Endometrium (tissue), 2 donors: ENCODE results near the gene SH3BP4.

ENCODE experiments used
- FAIRE-seq: peaks from 2 replicates; lab custom pipeline; 2012; peaks lifted over from hg19 to GRCh38; lab: Jason Lieb, UNC
- donor health status: control.
- donor health status: control.

The SH3BP4 gene

GRCh38 chr2:235024191-235024860, 72.5 kb downstream of the SH3BP4 start:
- no peak for FAIRE-seq

GRCh38 chr2:235024931-235025773, 73.3 kb downstream of the SH3BP4 start:
- no peak for FAIRE-seq

GRCh38 chr2:235025800-235026536, 74.2 kb downstream of the SH3BP4 start:
- no peak for FAIRE-seq

DNA sequence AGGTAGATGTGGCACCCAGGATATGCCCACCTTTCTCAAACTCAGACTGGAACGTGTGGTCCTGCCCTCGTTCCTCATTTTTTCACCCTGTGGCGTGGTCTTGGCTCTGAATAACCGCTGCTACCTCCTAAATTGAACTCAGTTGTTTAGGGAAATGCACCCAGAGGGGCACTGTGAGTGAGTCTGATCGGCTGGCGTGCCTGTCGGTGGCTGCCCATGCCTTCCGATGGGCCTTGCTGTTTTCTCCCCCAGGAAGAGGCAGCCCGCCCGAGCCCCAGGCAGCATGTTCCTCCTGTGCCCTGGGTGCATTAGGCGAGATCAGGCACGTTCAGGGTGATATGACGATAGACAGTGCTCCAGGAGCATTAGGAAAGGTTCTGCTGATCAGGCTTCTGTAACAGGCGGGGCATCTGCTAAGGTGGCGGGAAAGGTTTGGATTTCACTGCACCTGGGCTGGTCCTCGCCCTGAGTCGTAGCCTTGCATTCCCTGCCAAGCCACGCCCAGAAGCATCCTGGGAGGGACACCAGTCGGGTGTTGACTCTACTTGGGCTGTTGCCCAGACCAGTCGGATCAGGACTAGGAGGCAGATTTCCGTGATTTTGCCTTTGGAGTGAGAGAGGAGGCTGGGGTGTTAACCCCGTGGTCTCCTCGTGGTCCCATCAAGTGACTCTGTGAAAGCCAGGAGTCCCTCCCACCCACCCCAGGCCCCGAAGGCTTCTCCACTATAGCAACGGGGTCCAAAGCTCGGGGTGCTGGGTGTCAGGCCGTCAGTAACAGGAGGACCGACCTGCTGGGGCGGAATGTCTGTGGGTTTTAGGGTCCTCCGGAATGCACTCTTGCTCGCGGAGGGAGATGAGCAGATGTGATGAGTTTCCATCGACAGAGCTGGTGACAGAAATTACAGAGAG, 75.1 kb downstream of the SH3BP4 start:
- no peak for FAIRE-seq

GRCh38 chr2:235027558-235028214, 75.9 kb downstream of the SH3BP4 start:
- no peak for FAIRE-seq

- FAIRE-seq, result no peak
Measured at GRCh38 chr2:235028646-235029045, 76.8 kb downstream of the SH3BP4 start.

DNA sequence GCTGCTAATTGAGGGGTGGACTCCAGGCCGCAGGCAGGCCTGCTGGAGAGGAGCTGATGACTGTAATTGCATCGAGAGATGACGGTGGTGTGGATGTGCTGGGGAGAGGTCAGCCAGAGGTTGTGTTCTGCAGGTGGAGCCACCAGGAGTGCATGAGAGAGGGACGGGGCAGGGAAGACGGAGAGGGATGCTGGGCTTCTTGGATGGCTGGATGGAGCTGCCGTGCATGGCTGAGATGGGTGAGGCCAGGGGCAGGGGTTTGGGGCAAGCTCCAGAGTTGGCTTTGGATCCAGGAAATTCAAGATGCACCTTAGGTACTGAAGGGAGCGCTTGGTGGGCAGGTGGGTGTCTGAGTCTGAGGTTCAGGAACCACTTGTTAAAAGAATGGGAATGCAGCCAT, 77.2 kb downstream of the SH3BP4 start:
- FAIRE-seq, result no peak

GRCh38 chr2:235030126-235030525, 78.3 kb downstream of the SH3BP4 start:
- no peak for FAIRE-seq

DNA sequence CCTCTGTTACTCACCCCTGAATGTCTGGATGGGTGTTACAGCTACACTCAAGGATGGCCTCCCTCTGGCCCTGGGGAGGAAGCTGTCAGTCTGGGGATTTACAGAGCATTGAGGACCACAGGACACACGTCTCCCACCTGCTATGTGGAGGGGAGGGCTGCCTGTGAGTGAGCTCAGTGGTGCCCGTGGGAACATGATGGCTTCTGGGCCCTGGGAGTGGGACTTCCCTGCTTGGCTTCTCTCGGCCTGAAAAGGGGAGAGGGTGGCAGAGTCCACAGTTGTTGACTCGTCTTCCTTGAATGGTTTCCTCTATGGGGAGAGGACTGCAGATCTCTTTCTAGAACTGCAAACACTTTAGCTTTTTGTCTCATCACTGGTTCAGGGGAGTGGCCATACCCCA, 79.1 kb downstream of the SH3BP4 start:
- FAIRE-seq, result no peak

DNA sequence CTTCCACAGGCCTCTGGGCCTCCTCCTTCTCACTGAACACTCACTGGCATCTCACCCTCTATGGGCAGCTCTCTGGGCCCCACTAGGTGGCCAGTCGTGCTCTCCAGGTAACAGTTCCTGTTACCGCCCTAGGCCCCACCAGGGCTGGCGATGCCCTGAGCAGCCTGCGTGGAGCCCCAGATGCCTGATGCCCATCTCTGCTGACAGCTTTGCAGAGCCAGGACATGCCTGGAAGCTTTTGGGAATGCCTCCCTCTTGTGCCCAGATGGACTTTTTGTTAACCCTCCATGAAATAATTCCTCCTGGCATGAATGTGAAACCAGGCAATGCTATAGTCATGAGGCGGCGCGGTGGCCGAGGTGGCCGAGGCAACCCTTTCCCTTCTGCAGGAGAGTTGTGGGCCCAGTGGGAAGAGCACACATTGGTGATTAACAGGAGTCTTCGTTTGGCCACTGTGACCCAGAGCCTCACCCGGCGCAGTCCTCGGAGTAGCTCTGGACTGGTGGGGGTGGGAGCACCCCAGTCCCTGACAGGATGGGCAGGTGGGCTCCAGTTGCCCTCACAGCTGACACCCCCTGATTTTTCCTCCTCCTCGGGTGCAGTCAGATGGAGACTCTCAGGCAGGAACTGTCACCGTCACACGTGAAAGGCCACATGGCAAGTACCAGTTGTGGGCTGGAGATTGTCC, 80.0 kb downstream of the SH3BP4 start:
- no peak for FAIRE-seq

- no peak for FAIRE-seq
Measured at GRCh38 chr2:235032466-235032865, 80.6 kb downstream of the SH3BP4 start.

DNA sequence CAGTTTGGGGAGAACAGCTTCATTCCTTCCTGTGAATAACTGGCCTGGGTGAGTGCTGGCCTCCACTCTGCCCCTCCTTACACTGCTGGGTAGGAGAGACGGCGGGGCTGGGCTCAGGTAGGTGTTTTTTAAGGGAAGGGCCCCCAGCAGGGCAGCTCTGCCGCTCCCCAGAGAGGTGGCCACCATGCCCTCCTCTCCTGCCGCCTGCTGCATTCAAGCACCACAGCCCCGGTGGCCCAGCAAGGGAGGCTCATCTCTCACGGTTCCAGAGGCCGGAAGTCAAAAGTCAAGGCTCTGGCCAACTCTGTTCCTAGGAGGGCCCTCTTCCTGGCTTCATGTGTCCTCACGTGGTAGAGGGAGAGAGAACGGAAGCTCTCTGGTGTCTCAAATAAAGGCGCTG, 81.1 kb downstream of the SH3BP4 start:
- FAIRE-seq, result no peak

GRCh38 chr2:235034265-235035118, 82.7 kb downstream of the SH3BP4 start:
- no peak for FAIRE-seq

- no peak for FAIRE-seq
Measured at GRCh38 chr2:235037604-235038166, 85.9 kb downstream of the SH3BP4 start.

- no peak for FAIRE-seq
Measured at GRCh38 chr2:235041221-235041917, 89.6 kb downstream of the SH3BP4 start.

GRCh38 chr2:235041918-235042575, 90.2 kb downstream of the SH3BP4 start:
- FAIRE-seq, result no peak

- FAIRE-seq, result no peak
Measured at GRCh38 chr2:235042576-235043515, 91.0 kb downstream of the SH3BP4 start.
